Esophagus squamous epithelium (tissue), 4 donors: ENCODE results near the gene RBM5.

ENCODE experiments used
- CTCF ChIP-seq, 6 experiments: fragments of 450-650 bp in 4 of 6; fragments of 200-600 bp in 2 of 6; sonication (generic) in 2 of 6; IDR thresholded peaks; one replicate each; pipeline ENCODE4 v1.5.1; 2016 to 2019; ENCODE audit warnings: antibody characterized with exemption in 6 of 6, mild to moderate bottlenecking in 4 of 6, moderate library complexity in 4 of 6
- POLR2A ChIP-seq, 4 donors: fragments of 450-650 bp; IDR thresholded peaks; one replicate each; pipeline ENCODE4 v1.6.1; 2017; ENCODE audit warnings: antibody characterized with exemption in 4 of 4, mild to moderate bottlenecking in 4 of 4, moderate library complexity in 3 of 4

- TF ChIP-seq POLR2A (IDR thresholded peaks at IDR 0.05) (no peak), CTCF (IDR thresholded peaks at IDR 0.05) (no peak)
Observed at GRCh38 chr3:50117120-50117519, 28.4 kb downstream of the RBM5 start.
